Measurements from ENCODE around the gene SEMA3B. TPM values are rescaled to one million over a fixed set of nuclear protein-coding genes. Genes with fewer than 3 reads are reported as not detected.

The SEMA3B gene
- total and polyA plus RNA-seq, 2 donors (not counting 3 experiments of a cell fraction or from before 2014, with no cell fraction given) = 1.2 to 1.5 TPM

- Histone ChIP-seq H3K27ac (ENCODE audit: insufficient read depth, low read depth, low read length) (peak overlapping the region; percentile 87), H3K9me1 (replicated peaks; ENCODE audit: control insufficient read depth, extremely low read depth, insufficient read depth, low read length) (no peaks in the 10 kb centered on the region), H2AFZ (ENCODE audit: low read depth, low read length) (no peak overlapping the region), H3K27me3 (ENCODE audit: control insufficient read depth in 2 of 2, insufficient read depth in 2 of 2, low read length in 2 of 2) (no peaks in the 10 kb centered on the region), H3K4me1 (ENCODE audit: control insufficient read depth, extremely low read depth, insufficient read depth, low read length) (peaks cover 67% of the 10 kb centered on the region), H3K4me2 (ENCODE audit: insufficient read depth, low read length) (peak overlapping the region; percentile 69), H4K20me1 (replicated peaks; ENCODE audit: control insufficient read depth, extremely low read depth, insufficient read depth, low read length) (no peaks in the 10 kb centered on the region), H3K36me3 (ENCODE audit: control insufficient read depth in 2 of 2, extremely low read depth in 1 of 2, insufficient read depth in 2 of 2, low read length in 2 of 2) (peaks cover 16 to 40% of the 10 kb centered on the region in 2 experiments), H3K4me3 (replicated peaks in 1 of 3; ENCODE audit: insufficient read depth in 1 of 3, low read depth in 1 of 3, low read length in 3 of 3) (peak overlapping the region; percentile 65 to 89 (median 89)), H3K9me3 (replicated peaks; ENCODE audit: control insufficient read depth, insufficient read depth, low read length) (no peaks in the 10 kb centered on the region), H3K79me2 (ENCODE audit: control insufficient read depth, insufficient read depth, low read length) (peaks cover 52% of the 10 kb centered on the region), H3K9ac (replicated peaks; ENCODE audit: extremely low read depth, insufficient read depth, low read length) (peak overlapping the region; percentile 89)
- intact Hi-C loops (cut with micrococcal nuclease) = no loop called here
- dilution Hi-C loops (cut with MboI; ENCODE audit: extremely low pct_ligation_motif_present, low sequenced_read_pairs) = no loop called here
- TSS peak; percentile 10 for BruUV-seq (replicated peaks)
- FAIRE-seq = peak; percentile 87
- TF ChIP-seq JUN (IDR thresholded peaks at IDR 0.05; ENCODE audit: borderline replicate concordance, insufficient read depth, insufficient read length, low read depth) (no peak), POLR2AphosphoS5 (IDR thresholded peaks at IDR 0.05; ENCODE audit: insufficient read depth, low read depth, low read length) (peak; percentile 21), FOS (IDR thresholded peaks at IDR 0.05; ENCODE audit: borderline replicate concordance, insufficient read depth, low read length) (no peak), GATA2 (IDR thresholded peaks at IDR 0.05; ENCODE audit: insufficient read depth, insufficient read length, low read depth, low read length) (peak; percentile 36), MYC (IDR thresholded peaks at IDR 0.05; ENCODE audit: low read depth, low read length) (no peak), EZH2 (IDR thresholded peaks at IDR 0.05; ENCODE audit: borderline replicate concordance, low read depth, low read length, severe bottlenecking) (no peak), MAX (IDR thresholded peaks at IDR 0.05; ENCODE audit: insufficient read depth, insufficient read length) (no peak), CTCF (IDR thresholded peaks at IDR 0.05; ENCODE audit: extremely low read depth in 1 of 2, insufficient read depth in 1 of 2, low read depth in 1 of 2, low read length in 2 of 2) (peak in 1 of 2 donors; percentile 50), POLR2A (IDR thresholded peaks at IDR 0.05; ENCODE audit: low read depth, low read length) (peak; percentile 59)
- CTCF ChIA-PET = interaction anchor here (1.2 kb wide), 1 partner anchor 8 kb away, joined by 4 read pairs; the partner anchor contains the start of gene TUSC2
- DNase-seq (ENCODE audit: low read depth, low spot score) = peak; percentile 46
- POLR2A ChIA-PET = interaction anchor here (1.2 to 5.1 kb wide), 2 partner anchors 8 to 16 kb away, joined by 3 to 38 read pairs; partner anchors contain the start of gene TUSC2
Observed at GRCh38 chr3:50319894-50320625, 51.1 kb downstream of the SEMA3B start.
